Endothelial cell of hepatic sinusoid (primary cell): Measurements from ENCODE around the gene ALG5.

Source experiments
- in situ Hi-C: cut with HindIII; loops from 2 replicates; pipeline ENCODE4 v1.10.0; 2017; ENCODE audit warnings: low sequenced_read_pairs

Gene ALG5

DNA sequence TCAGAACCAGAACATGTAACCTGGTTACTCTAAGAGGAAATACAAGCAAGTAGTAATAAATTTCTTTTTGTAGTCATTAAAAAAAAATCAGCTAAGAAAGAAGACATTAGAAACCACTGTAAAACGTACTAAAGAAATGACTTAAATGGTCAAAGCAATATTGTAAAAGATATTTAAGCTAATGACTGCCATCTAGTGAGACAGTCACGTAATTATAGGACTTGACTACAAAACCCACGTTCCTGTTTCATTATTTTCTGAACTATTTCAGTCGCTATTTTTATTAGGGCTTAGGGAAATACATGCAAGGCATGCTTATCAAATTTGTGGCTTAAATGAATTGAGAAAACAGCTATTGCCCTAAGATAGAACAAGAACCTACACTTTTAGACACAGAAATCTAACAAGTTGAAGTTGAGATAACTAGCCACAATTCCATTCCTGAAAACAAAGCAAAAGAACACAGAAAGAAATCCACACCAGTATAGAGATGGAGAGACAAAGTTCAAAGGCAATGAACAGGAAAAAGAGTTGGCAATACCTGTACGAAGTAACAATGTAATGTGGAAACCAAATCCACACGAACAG is 17.9 kb downstream of the ALG5 start:
- in situ Hi-C loops: loop anchor here (10.0 kb wide), 1 partner anchor 126 kb away; no protein-coding TSS in a partner anchor

- in situ Hi-C loops: loop anchor here (10.0 kb wide), 1 partner anchor 125 kb away; no protein-coding TSS in a partner anchor
These were observed 19.6 kb downstream of the ALG5 start for GRCh38 chr13:36979361-36980050.

DNA sequence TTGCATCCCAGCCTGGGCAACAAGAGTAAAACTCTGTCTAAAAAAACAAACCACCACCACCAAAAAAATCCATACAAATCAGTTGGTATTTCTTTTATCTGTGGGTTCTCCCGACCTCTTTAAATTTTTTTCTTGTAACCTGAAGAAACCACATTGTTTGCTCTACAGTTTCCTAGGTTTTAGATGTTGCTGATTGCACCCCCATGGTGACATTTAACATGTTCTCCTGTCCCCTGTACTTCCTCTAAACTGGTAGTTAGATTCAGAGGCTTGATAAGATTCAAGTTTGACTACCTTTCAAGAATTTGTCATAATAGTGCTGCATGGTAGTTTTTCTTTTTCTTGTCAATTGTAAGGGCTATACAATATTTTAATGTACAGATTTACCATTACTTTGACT is 24.0 kb downstream of the ALG5 start:
- in situ Hi-C loops: no loop called here

DNA sequence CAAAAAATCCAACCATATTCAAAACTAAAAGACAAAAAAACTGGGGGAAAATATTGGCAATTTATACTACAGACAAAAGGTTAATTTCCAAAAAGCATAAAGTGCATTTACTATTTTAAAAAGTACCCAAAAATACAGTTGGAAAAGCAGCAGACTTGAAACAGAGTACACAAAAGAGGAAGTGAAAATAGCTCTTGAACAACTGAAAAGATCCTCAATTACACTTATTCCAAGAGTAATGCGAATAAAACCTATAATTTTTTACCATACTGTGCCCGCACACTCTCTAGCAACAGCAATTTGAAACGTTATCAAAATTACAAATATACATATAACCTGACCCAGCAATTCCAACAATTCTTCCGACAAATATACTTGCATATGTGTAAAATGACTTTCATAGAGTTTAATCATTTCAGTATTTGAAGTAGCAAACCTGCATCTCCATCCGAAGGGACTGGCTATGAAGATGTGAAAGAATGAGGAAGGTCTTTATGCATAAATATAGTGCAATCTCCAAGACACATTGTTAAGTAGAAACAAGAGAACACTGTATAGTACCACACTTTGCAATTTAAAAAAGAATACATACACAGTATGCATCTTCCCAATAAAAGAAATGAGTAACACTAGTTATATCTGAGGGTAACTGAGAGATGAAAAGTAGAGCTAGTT is 25.4 kb downstream of the ALG5 start:
- in situ Hi-C loops: no loop called here

GRCh38 chr13:36973009-36973408 is 26.1 kb downstream of the ALG5 start:
- in situ Hi-C loops: no loop called here

- in situ Hi-C loops: loop anchor here (5.0 kb wide), 1 partner anchor 89 kb away; no protein-coding TSS in a partner anchor
These were observed 32.7 kb downstream of the ALG5 start for GRCh38 chr13:36966404-36966803.

DNA sequence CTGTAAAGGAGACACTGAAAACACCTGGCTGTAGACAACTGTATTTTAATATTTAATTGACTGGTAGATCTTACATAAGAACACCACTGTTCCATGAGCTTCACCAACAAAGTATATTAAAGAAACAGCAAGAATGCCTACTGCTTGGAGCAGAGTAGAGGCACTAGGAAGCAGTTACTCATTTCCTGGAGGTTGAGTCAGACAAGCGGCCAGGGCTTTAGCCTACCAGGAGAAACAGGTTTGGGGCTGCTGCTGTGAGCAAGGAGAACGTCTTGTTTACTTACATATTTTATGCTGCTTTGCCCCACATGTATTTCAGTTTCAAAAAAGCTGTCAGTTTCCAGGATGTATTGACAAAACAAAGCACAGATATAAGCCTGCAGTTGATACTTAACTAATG is 33.4 kb downstream of the ALG5 start:
- in situ Hi-C loops: loop anchor here (5.0 kb wide), 1 partner anchor 88 kb away; no protein-coding TSS in a partner anchor

- in situ Hi-C loops: no loop called here
These were observed 39.6 kb downstream of the ALG5 start for GRCh38 chr13:36959456-36960116.

GRCh38 chr13:36954542-36954941 is 44.6 kb downstream of the ALG5 start:
- in situ Hi-C loops: no loop called here

GRCh38 chr13:36950920-36951319 is 48.2 kb downstream of the ALG5 start:
- in situ Hi-C loops: no loop called here

- in situ Hi-C loops: no loop called here
These were observed 48.8 kb downstream of the ALG5 start for GRCh38 chr13:36950330-36950729.

DNA sequence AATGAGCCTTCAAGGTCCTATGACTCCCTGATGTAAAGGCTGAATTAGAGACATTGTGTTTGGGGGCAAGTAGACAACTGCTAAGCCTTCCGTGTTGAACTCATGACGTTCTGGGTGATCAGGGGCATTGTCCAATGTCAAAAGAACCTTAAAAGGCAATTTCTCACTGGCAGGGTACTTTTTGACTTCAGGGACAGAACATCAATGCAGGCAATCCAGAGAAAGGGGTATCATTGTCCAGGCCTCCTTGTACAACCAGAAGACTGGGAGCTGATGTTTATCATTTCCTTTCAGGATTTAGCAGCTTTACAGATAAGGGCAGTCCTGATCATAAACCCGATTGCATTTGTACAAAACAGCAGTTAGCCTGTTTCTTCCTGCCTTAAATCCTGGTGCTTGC is 54.1 kb downstream of the ALG5 start:
- in situ Hi-C loops: no loop called here

DNA sequence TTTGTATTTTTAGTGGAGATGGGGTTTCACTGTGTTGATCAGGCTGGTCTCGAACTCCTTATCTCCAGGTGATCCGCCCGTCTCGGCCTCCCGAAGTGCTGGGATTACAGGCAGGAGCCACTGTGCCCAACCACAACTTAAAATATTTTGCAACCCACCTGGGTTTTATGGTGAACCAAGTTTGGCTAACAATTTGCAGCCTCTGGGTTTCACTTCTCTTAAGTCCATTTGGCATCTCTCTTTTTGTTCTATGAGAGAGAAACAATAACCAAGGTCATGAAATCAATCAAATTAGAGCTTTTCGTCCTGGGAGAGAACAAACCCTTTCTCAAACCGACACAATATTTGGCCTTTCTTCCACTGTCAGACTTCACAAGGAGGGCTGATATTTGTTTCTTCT is 73.5 kb downstream of the ALG5 start:
- in situ Hi-C loops: no loop called here

DNA sequence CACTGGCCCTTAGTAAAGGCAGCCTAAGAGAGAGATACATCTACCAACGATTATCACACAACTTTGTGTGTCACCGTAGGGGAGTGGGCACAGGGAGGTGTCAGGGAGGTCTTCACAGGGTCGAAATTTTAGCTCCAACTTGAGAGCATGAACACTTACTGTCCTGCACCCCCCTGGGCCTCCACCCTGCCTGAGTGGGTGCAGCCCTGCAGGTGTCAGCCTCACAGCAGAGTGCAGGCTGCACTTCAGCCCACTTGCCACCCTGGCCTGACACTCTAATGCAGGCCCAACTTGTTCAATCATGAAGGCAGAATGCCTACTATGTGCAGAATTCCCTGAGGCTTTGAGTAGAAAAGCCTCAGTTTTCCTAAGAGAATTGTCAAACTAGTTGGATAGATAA is 75.1 kb downstream of the ALG5 start:
- in situ Hi-C loops: no loop called here

GRCh38 chr13:36921631-36922301 is 77.4 kb downstream of the ALG5 start:
- in situ Hi-C loops: no loop called here

DNA sequence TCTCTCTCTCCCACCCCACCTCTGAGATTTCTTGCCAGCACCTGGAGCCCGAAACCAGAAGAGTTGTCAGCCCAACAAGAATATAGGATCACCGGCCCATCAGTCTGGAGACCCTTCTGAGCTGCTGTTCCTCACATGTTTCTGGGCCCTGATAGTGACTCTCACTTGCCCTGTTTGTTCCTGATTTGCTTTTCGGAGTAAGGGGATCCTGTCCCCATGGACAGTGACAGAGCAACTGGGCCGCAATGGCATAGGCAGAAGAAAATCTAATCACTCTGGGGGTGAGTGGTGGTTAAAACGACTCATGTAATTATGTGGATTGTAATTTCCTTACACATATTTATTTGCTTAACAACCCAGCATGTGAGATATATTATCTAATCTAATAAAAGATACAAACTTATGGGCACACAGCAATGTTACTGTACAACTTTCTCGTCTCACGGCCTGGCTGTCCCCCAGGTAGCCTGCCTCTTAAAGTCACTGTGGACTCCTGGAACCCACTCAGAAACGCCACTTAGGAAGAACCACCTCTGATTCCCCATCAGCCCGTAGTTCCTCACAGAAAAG is 78.4 kb downstream of the ALG5 start:
- in situ Hi-C loops: no loop called here

- in situ Hi-C loops: no loop called here
These were observed 79.1 kb downstream of the ALG5 start, which contains the start of gene SMAD9 for GRCh38 chr13:36919833-36920615. TSS of gene SMAD9 (minus strand) at chr13:36920238. CDS start at chr13:36879689, 40,549 bp downstream.

DNA sequence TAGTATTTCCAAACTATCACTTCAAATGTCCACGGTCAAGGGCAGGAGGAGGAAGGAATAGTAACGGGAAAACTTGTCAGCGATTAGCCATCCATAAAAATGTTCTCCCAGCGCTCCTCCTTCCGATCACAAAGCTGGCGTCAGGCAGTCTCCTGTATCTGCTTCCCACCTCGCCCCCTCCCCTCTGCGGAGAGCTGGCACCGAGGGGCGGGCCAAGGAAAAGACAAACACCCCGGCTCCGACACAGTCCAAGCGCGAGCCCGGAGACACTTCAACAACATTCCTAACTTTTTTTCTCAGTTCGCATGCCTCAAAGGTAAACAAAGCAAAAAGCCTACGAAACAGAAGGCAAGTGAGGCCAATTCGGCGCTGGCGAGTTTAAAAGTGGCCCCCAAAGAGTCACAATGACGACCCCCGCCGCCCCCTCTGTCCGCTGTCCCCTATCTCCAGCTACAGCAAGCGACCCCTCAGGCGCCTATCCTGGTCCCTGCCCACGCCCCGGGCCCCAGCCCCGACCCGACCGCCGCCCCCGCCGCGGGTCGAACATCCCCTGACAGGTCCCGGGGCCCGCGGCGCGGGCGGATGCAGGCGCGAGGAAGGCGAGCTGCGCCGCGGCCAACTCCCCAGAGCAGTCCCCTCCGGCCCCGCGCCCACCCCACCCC is 79.8 kb downstream of the ALG5 start:
- in situ Hi-C loops: no loop called here
